Measurements from ENCODE around the gene PKP3.

Gene PKP3

DNA sequence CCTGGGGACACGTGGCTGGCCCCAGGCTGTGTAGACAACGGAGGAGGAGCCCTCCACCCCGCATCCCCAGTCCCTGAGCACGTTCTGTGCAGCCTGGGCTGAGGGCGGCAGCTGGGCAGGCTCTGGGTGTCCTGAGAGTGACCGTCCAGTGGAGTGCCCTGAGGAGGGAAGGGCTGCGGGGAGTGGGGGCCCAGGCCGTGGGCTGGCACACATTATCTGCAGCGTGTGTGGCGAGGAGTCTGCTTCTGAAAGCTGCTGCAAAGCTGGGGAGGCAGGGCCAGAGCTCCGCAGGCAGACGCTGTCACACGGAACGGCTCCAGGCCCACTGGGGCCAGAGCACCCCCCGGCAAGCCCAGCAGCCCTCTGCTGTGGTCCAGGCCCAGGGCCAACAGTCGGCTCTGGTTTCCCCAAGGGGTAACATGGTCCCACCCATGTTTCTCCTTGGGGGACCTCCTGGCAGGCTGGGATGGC is 48.6 kb downstream of the PKP3 start:
- in situ Hi-C loops (cut with HindIII; ENCODE audit: low sequenced_read_pairs), result no loop called here

- in situ Hi-C loops (cut with HindIII; ENCODE audit: low sequenced_read_pairs), result no loop called here
Measured at GRCh38 chr11:443542-444199, 49.7 kb downstream of the PKP3 start.

GRCh38 chr11:444396-445144 is 50.6 kb downstream of the PKP3 start:
- in situ Hi-C loops (cut with HindIII; ENCODE audit: low sequenced_read_pairs), result no loop called here

DNA sequence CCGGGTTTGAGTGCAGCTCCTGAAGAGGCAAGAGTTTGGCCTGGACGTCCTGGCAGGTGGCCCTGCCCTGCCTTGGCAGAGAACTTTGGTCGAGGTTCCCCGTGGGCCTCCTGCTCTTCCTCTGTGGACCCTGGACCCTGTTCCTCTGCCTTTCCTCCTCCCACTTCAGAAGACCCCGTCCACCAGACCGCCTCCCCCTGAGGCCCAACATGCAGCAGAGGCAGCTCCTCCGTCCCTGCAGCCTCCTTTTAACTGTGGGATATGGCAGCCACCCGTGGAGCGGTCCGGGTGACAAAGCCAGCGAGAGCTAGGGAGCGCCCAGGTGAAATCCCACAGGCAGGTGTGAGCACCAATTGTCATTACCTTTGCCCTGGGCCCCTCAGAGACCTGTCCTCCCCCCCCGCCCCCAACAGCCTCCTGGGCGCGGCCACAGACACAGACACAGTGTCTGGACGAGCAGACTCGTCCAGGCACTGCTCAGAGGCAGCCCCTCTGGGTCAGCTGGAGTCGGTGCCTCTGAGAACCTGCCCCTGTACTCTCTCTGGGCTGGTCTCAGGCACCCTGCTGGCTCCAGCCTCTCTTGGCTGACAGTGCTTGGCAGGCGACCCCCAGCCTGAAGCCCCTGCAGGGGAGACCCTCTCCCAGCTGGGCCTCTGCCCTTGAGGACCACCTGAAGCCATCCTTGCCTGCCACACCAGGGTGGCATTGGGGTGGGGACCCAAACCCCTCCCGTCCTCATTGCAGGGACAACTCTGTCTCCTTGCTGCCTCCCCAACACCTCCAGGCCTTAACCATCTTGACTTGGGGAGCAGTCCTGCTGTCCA is 52.0 kb downstream of the PKP3 start:
- in situ Hi-C loops (cut with HindIII; ENCODE audit: low sequenced_read_pairs), result no loop called here

DNA sequence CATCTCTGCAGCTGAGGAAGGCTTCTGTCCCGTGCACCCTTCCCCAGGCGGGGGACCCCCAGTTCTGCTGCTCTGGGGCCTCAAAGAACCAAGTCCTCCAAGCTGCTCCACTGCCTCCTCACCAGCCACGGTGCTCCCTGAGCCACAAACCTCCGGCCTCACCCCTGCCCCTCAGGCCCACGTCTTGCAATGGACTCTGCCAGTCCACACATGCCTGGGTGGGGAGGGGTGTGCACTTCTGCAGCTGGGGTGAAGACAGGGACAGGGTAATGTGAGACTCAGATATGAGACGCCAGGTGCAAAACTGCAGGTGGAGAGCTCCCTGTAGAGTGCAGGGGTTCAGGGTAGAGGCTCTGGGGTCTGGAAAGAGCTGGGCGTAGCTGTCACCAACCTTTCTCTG is 52.9 kb downstream of the PKP3 start:
- in situ Hi-C loops (cut with HindIII; ENCODE audit: low sequenced_read_pairs), result no loop called here

- in situ Hi-C loops (cut with HindIII; ENCODE audit: low sequenced_read_pairs), result no loop called here
Measured at GRCh38 chr11:447923-448731, 54.1 kb downstream of the PKP3 start.

DNA sequence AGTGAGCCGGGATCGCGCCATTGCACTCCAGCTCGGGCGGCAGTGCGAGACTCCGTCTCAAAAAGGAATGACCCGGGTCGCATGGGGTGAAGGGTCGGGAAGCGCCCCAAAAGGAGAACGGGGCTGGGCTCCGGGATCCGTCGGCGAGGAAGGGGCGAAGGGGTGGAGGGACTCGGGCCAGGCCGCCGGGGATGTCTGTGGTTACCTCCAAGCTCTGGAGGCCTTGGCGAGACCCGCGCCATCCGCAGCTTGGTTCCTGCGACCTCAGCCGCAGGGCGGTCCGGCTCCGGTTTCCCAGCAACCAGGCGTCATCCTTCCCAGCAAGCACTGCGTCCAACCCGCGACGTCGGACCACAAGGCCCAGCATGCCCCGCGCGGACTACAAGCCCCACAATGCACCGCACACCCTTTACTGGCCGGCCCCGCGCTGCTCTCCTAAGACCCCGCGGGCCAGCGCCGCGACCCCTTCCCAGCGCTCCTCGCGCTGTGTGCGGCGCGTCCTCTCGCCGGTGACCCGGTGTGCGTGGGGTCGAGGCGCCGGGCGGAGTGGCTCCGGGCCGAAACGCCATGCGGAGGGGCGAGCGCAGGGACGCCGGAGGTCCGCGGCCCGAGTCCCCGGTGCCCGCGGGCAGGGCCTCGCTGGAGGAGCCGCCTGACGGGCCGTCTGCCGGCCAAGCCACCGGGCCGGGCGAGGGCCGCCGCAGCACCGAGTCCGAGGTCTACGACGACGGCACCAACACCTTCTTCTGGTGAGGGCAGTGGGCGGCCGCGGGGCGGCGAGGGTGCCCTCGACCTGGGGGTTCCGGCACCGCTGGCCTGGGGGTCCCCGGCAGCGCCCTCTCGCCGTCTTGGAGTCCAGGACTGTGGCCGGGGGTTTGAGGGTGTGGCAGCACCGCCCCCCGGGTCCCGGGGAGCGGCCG is 56.1 kb downstream of the PKP3 start, which contains the start of gene PTDSS2:
TSS of gene PTDSS2 (plus strand) at position 391 of the 920 bp plus-strand sequence. CDS start at position 568, 177 bp downstream.
- in situ Hi-C loops (cut with HindIII; ENCODE audit: low sequenced_read_pairs), result loop anchor here (10.0 kb wide), 2 partner anchors 65 to 195 kb away; no protein-coding TSS in a partner anchor

- in situ Hi-C loops (cut with HindIII; ENCODE audit: low sequenced_read_pairs), result loop anchor here (10.0 kb wide), 2 partner anchors 66 to 196 kb away; no protein-coding TSS in a partner anchor
Measured at GRCh38 chr11:450809-451451, 56.9 kb downstream of the PKP3 start.

DNA sequence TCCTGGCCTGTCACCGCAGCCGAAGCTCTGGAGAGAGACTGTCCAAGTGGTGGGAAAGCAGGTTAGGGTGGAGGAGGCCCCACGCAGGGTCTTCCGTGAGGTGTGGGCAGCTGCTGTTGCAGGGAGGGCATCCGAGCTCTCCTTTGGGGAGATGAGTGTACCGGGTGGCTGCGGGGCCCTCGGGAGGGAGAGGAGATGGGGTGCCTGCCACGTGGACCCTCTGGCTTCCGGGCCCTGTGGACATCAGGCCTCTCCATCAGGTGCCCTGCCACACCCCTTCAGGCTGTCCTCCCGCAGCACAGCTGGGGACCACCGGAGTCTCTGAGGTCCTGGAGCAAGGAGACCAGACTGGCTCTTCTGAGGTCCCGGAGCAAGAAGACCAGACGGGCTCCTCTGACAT is 57.7 kb downstream of the PKP3 start:
- in situ Hi-C loops (cut with HindIII; ENCODE audit: low sequenced_read_pairs), result loop anchor here (10.0 kb wide), 2 partner anchors 67 to 197 kb away; no protein-coding TSS in a partner anchor

GRCh38 chr11:452203-452744 is 58.3 kb downstream of the PKP3 start:
- in situ Hi-C loops (cut with HindIII; ENCODE audit: low sequenced_read_pairs), result loop anchor here (10.0 kb wide), 2 partner anchors 67 to 197 kb away; no protein-coding TSS in a partner anchor

GRCh38 chr11:452916-453527 is 59.0 kb downstream of the PKP3 start:
- in situ Hi-C loops (cut with HindIII; ENCODE audit: low sequenced_read_pairs), result loop anchor here (10.0 kb wide), 2 partner anchors 68 to 198 kb away; no protein-coding TSS in a partner anchor

- in situ Hi-C loops (cut with HindIII; ENCODE audit: low sequenced_read_pairs), result loop anchor here (10.0 kb wide), 2 partner anchors 69 to 199 kb away; no protein-coding TSS in a partner anchor
Measured at GRCh38 chr11:453564-453963, 59.6 kb downstream of the PKP3 start.

GRCh38 chr11:454043-454442 is 60.0 kb downstream of the PKP3 start:
- in situ Hi-C loops (cut with HindIII; ENCODE audit: low sequenced_read_pairs), result loop anchor here (10.0 kb wide), 2 partner anchors 69 to 199 kb away; no protein-coding TSS in a partner anchor

Measured in DLD1 (cell line).